Keratinocyte (primary cell): ENCODE data around the gene MCRIP2. TPM values are rescaled to one million over a fixed set of nuclear protein-coding genes. Genes with fewer than 3 reads are reported as not detected.

ENCODE experiments used
- DNase-seq: peaks from one replicate; pipeline ENCODE4 v3.0.0-alpha.2; 2011; ENCODE audit warnings: low read depth, missing footprints, low spot score
- FAIRE-seq: peaks from 2 replicates; lab custom pipeline; 2011; peaks lifted over from hg19 to GRCh38; lab: Jason Lieb, UNC
- H2AFZ ChIP-seq: 2 replicates; pipeline ENCODE4 v1.6.0; 2012; ENCODE audit warnings: low read length, control low read depth, inconsistent platforms; ENCODE audit not compliant: control insufficient read depth
- H3K27ac ChIP-seq: 2 replicates; pipeline ENCODE4 v1.5.1; 2011; ENCODE audit warnings: low read length; ENCODE audit not compliant: control insufficient read depth, insufficient read depth
- H3K27me3 ChIP-seq: 3 replicates; pipeline ENCODE4 v1.6.0; 2011; ENCODE audit warnings: low read length; ENCODE audit not compliant: control insufficient read depth, insufficient read depth; ENCODE audit errors: extremely low read depth
- H3K36me3 ChIP-seq, 2 experiments: 2 replicates in 1 of 2; 3 replicates in 1 of 2; pipeline ENCODE4 v1.5.1; 2011; ENCODE audit warnings: low read length in 2 of 2, mild to moderate bottlenecking in 1 of 2; ENCODE audit not compliant: control insufficient read depth in 2 of 2, insufficient read depth in 2 of 2; ENCODE audit errors: extremely low read depth in 1 of 2
- H3K4me1 ChIP-seq: 3 replicates; pipeline ENCODE4 v1.5.1; 2011; ENCODE audit warnings: low read length; ENCODE audit not compliant: control insufficient read depth, insufficient read depth; ENCODE audit errors: extremely low read depth
- H3K4me2 ChIP-seq: 3 replicates; pipeline ENCODE4 v1.6.0; 2011; ENCODE audit warnings: low read depth, low read length; ENCODE audit not compliant: control insufficient read depth, insufficient read depth; ENCODE audit errors: extremely low read depth
- H3K4me3 ChIP-seq, 3 experiments: fragments of 200-600 bp in 1 of 3; sonication (generic) in 1 of 3; 2 replicates in 2 of 3; 3 replicates in 1 of 3; pipeline ENCODE4 v1.5.1; 2011 to 2016; ENCODE audit warnings: low read length in 3 of 3, mild to moderate bottlenecking in 3 of 3, control low read depth in 2 of 3, inconsistent platforms in 1 of 3, low read depth in 1 of 3, mixed read lengths in 1 of 3, mixed run types in 1 of 3, moderate library complexity in 1 of 3; ENCODE audit not compliant: control insufficient read depth in 2 of 3, insufficient read depth in 2 of 3; ENCODE audit errors: extremely low read depth in 1 of 3
- H3K79me2 ChIP-seq: 2 replicates; pipeline ENCODE4 v1.6.0; 2012; ENCODE audit warnings: low read length; ENCODE audit not compliant: control insufficient read depth, insufficient read depth
- H3K9ac ChIP-seq: 3 replicates; pipeline ENCODE4 v1.6.0; 2011; ENCODE audit warnings: low read length; ENCODE audit not compliant: control insufficient read depth, insufficient read depth; ENCODE audit errors: extremely low read depth
- H3K9me1 ChIP-seq: 3 replicates; pipeline ENCODE4 v1.6.0; 2011; ENCODE audit warnings: low read length; ENCODE audit not compliant: control insufficient read depth, insufficient read depth; ENCODE audit errors: extremely low read depth
- H3K9me3 ChIP-seq: 2 replicates; pipeline ENCODE4 v1.5.1; 2012; ENCODE audit warnings: low read depth, low read length; ENCODE audit not compliant: control insufficient read depth
- H4K20me1 ChIP-seq: 3 replicates; pipeline ENCODE4 v1.6.0; 2011; ENCODE audit warnings: low read length; ENCODE audit not compliant: control insufficient read depth, insufficient read depth; ENCODE audit errors: extremely low read depth
- EZH2 ChIP-seq: IDR thresholded peaks from one replicate; pipeline ENCODE4 v1.6.1; 2012; ENCODE audit warnings: inconsistent platforms, mild to moderate bottlenecking, low read length, moderate library complexity
- dilution Hi-C: fragments of 300-500 bp; cut with MboI; formaldehyde crosslinking; loops from one replicate; pipeline ENCODE4 v1.7.0; 2020; ENCODE audit warnings: low sequenced_read_pairs; ENCODE audit not compliant: extremely low pct_ligation_motif_present
- polyA plus RNA-seq, 5 experiments: library from polyadenylated mRNA; depleted of rRNA in 3 of 5; stranded (reverse) in 3 of 5; stranded (forward) in 1 of 5; unstranded in 1 of 5; fragments of >200 nt; gene quantifications; 1 replicate in 1 of 5; 2 replicates in 3 of 5; 3 replicates in 1 of 5; pipeline versions ENCODE4 v1.2.1 to v1.2.3, GENCODE V29; 2011 to 2012; ENCODE audit warnings: missing spikeins in 2 of 5, low read depth in 1 of 5, low replicate concordance in 1 of 5
- TF ChIP-seq, protein P1 (sequence below), 3 experiments: IDR thresholded peaks in 1 of 3; conservative IDR thresholded peaks in 1 of 3; optimal IDR thresholded peaks in 1 of 3; 2 replicates in 2 of 3; 3 replicates in 1 of 3; pipeline versions ENCODE3 to v1.5.1; 2011; ENCODE audit warnings: low read length in 3 of 3, mild to moderate bottlenecking in 3 of 3, moderate library complexity in 2 of 3, control low read depth in 1 of 3, inconsistent platforms in 1 of 3; ENCODE audit not compliant: insufficient read depth in 2 of 3; ENCODE audit errors: extremely low read depth in 1 of 3

MCRIP2 gene
- polyA plus RNA-seq, 1 donor (not counting 4 experiments of a cell fraction or from before 2014, with no cell fraction given): 8.1 TPM

DNA sequence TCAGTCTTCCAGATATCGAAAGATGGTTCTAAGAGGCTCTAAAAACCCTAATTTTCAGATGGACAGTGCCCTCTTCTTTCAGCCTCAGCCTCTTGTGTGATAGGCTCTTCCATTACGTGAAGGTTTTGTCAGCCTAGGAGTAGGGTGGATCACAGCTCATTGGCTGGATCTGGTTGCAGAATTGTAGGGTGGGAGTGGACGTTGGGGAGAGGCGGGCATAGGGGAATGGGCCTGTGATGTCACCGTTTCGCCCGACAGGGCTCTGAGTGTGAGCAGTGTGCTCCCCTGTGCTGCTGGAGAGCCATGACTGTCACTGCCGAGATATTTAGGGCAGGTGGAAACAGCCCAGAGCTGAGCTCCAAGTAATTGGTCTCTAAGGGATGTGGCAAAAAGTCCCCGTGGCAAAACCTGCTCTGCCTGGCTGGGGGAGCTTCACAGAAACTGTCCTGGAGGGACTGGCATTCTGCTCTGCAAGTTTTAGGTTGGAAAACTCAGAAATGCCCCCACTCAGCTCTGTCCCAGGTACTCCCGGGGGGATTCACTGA lies 17.0 kb upstream of the MCRIP2 start:
- Histone ChIP-seq H3K36me3 (peaks cover 2 to 3% of the 10 kb centered on the region in 2 experiments), H3K9me1 (no peaks in the 10 kb centered on the region), H3K9me3 (no peaks in the 10 kb centered on the region), H3K4me2 (no peak overlapping the region), H2AFZ (no peak overlapping the region), H3K9ac (no peak overlapping the region), H3K27me3 (peaks cover 19% of the 10 kb centered on the region), H3K4me1 (peaks cover 32% of the 10 kb centered on the region), H3K79me2 (no peaks in the 10 kb centered on the region), H3K4me3 (no peak overlapping the region), H4K20me1 (peaks cover 11% of the 10 kb centered on the region), H3K27ac (no peak overlapping the region)
- no peak for DNase-seq
- dilution Hi-C loops: no loop called here
- TF ChIP-seq, protein P1, sequence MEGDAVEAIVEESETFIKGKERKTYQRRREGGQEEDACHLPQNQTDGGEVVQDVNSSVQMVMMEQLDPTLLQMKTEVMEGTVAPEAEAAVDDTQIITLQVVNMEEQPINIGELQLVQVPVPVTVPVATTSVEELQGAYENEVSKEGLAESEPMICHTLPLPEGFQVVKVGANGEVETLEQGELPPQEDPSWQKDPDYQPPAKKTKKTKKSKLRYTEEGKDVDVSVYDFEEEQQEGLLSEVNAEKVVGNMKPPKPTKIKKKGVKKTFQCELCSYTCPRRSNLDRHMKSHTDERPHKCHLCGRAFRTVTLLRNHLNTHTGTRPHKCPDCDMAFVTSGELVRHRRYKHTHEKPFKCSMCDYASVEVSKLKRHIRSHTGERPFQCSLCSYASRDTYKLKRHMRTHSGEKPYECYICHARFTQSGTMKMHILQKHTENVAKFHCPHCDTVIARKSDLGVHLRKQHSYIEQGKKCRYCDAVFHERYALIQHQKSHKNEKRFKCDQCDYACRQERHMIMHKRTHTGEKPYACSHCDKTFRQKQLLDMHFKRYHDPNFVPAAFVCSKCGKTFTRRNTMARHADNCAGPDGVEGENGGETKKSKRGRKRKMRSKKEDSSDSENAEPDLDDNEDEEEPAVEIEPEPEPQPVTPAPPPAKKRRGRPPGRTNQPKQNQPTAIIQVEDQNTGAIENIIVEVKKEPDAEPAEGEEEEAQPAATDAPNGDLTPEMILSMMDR (optimal IDR thresholded peaks at IDR 0.05 in 1 of 3, IDR thresholded peaks at IDR 0.05 in 1 of 3, conservative IDR thresholded peaks at IDR 0.05 in 1 of 3; ENCODE audit: extremely low read depth in 1 of 3, insufficient read depth in 2 of 3, low read length in 3 of 3): no peak
- no peak for TF ChIP-seq EZH2
- FAIRE-seq: no peak

DNA sequence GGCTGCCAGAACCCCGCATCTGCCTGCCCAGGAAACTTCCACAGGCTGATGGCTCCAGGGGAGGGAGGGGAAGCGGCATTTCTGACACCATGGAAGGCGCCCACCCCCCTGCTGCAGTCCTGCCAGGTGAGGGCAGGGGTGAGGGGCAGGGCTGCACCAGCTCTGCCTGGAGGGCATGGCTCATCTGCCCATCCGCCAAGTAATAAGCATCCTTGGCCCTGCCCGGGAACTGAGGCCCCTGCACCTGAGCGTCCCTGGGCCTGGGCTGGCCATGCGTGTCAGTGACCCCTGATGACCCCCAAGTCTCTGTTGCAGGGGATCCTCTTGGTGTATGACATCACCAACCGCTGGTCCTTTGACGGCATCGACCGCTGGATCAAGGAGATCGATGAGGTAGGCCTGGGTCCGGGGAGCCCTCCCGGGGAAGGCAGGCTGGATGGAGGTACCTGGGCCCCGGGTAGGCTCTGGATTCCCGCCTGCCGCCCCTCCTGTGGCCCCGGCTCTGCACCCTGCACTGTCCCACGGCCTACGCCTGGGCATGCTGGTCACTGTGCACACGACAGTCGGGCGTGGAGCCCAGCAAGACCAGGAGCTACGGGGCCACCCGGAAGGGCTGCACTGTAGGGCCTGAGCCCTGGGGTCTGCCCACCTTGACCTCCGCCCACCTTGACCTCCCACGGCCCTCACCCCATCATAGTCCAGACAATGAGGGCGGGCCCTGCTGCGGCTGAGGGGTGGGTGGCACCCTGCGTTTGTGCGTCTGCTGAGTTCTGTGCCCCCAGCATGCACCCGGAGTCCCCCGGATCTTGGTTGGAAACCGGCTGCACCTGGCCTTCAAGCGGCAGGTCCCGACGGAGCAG lies 16.3 kb upstream of the MCRIP2 start:
- Histone ChIP-seq H3K4me3 (no peak overlapping the region), H2AFZ (no peak overlapping the region), H3K9me1 (no peaks in the 10 kb centered on the region), H3K79me2 (no peaks in the 10 kb centered on the region), H3K27ac (no peak overlapping the region), H3K4me1 (peaks cover 32% of the 10 kb centered on the region), H3K9ac (no peak overlapping the region), H3K4me2 (no peak overlapping the region), H3K9me3 (no peaks in the 10 kb centered on the region), H3K36me3 (peaks cover 2 to 3% of the 10 kb centered on the region in 2 experiments), H3K27me3 (peaks cover 12% of the 10 kb centered on the region), H4K20me1 (peaks cover 11% of the 10 kb centered on the region)
- no peak for TF ChIP-seq EZH2
- TF ChIP-seq, protein P1 (optimal IDR thresholded peaks at IDR 0.05 in 1 of 3, IDR thresholded peaks at IDR 0.05 in 1 of 3, conservative IDR thresholded peaks at IDR 0.05 in 1 of 3; ENCODE audit: extremely low read depth in 1 of 3, insufficient read depth in 2 of 3, low read length in 3 of 3): no peak
- dilution Hi-C loops: no loop called here
- DNase-seq (no peak), FAIRE-seq (no peak)
